HCT116 (cell line): ENCODE data around the gene DOCK1. TPM values are rescaled to one million over a fixed set of nuclear protein-coding genes. Genes with fewer than 3 reads are reported as not detected.

Source experiments
- ATAC-seq: fragments of 200-7000 bp; cut with Tn5 transposase; 2 replicates; pipeline ENCODE4 v1.9.1; 2020; ENCODE audit warnings: mild to moderate bottlenecking, moderate library complexity
- BruUV-seq: library from RNA; stranded (reverse); fragments of 400-500 nt; replicated peaks from 2 replicates; lab custom pipeline; 2021; lab: Mats Ljungman, UMichigan
- CTCF ChIA-PET: fragments of 300-600 bp; sonication (Branson Sonifier 250); formaldehyde crosslinking; loops from one replicate; lab custom pipeline; 2021; ENCODE audit warnings: antibody characterized with exemption; lab: Charles Lee
- POLR2A ChIA-PET: fragments of 300-600, 350-600 bp; sonication (Branson Sonifier 250); formaldehyde crosslinking; loops from one replicate; lab custom pipeline; 2021; ENCODE audit warnings: antibody characterized with exemption; lab: Charles Lee
- RAD21 ChIA-PET, 2 experiments: fragments of 300-600 bp; sonication (Branson Sonifier 250); formaldehyde crosslinking; loops; one replicate each; lab custom pipeline; 2023; ENCODE audit warnings: low total read pairs in 2 of 2; ENCODE audit not compliant: uncharacterized antibody in 2 of 2, unreplicated experiment in 2 of 2, low non-redundant PET in 1 of 2; lab: Charles Lee
- DNase-seq: peaks from one replicate; pipeline ENCODE4 v3.0.0-alpha.2; 2010; ENCODE audit warnings: low read depth, low spot score
- H2AFZ ChIP-seq: fragments of 200-600 bp; shearing (Covaris generic), sonication (generic); 2 replicates; pipeline ENCODE4 v1.6.1; 2017; ENCODE audit warnings: low read depth, mixed run types, mixed read lengths, antibody characterized with exemption, low read length; ENCODE audit not compliant: poor library complexity, severe bottlenecking
- H3K27ac ChIP-seq: 2 replicates; pipeline ENCODE4 v1.5.1; 2012; ENCODE audit warnings: low read depth, low read length
- H3K27me3 ChIP-seq: fragments of 200-600 bp; sonication (generic); 2 replicates; pipeline ENCODE4 v1.6.1; 2016; ENCODE audit warnings: mixed run types, low read length, mixed read lengths; ENCODE audit not compliant: insufficient read depth
- H3K36me3 ChIP-seq, 2 experiments: fragments of 200-500 bp in 1 of 2; fragments of 200-600 bp in 1 of 2; sonication (Bioruptor generic) in 1 of 2; sonication (generic) in 1 of 2; 2 replicates each; pipeline versions ENCODE4 v1.5.1 to v1.6.1; 2014 to 2016; ENCODE audit warnings: low read length in 2 of 2, inconsistent platforms in 1 of 2, mixed read lengths in 1 of 2, mixed run types in 1 of 2; ENCODE audit not compliant: insufficient read depth in 2 of 2, control insufficient read depth in 1 of 2
- H3K4me1 ChIP-seq, 2 experiments: fragments of 200-600 bp in 1 of 2; sonication (generic) in 1 of 2; 2 replicates each; pipeline versions ENCODE4 v1.5.1 to v1.6.1; 2012 to 2017; ENCODE audit warnings: low read length in 2 of 2, inconsistent platforms in 1 of 2, mild to moderate bottlenecking in 1 of 2, mixed read lengths in 1 of 2, mixed run types in 1 of 2, moderate library complexity in 1 of 2; ENCODE audit not compliant: insufficient read depth in 2 of 2, control insufficient read depth in 1 of 2
- H3K4me2 ChIP-seq: fragments of 200-600 bp; sonication (generic); 2 replicates; pipeline ENCODE4 v1.6.1; 2017; ENCODE audit warnings: mixed run types, low read length, mixed read lengths
- H3K4me3 ChIP-seq, 2 experiments: fragments of 200-600 bp in 1 of 2; sonication (generic) in 1 of 2; replicated peaks in 1 of 2; 2 replicates each; pipeline ENCODE4 v1.5.1; 2011 to 2016; ENCODE audit warnings: low read length in 2 of 2, control low read depth in 1 of 2, low read depth in 1 of 2, mild to moderate bottlenecking in 1 of 2, mixed read lengths in 1 of 2, mixed run types in 1 of 2
- H3K79me2 ChIP-seq: fragments of 200-600 bp; sonication (generic); 2 replicates; pipeline ENCODE4 v1.6.1; 2017; ENCODE audit warnings: mild to moderate bottlenecking, mixed run types, low read length, moderate library complexity, mixed read lengths; ENCODE audit not compliant: insufficient read depth
- H3K9ac ChIP-seq: fragments of 200-600 bp; sonication (generic); 2 replicates; pipeline ENCODE4 v1.6.1; 2016; ENCODE audit warnings: low read length, mixed read lengths
- H3K9me2 ChIP-seq: fragments of 200-600 bp; sonication (generic), shearing (Covaris generic); 2 replicates; pipeline ENCODE4 v1.6.1; 2017; ENCODE audit warnings: mixed run types, mild to moderate bottlenecking, moderate library complexity; ENCODE audit not compliant: insufficient read depth
- H3K9me3 ChIP-seq, 2 experiments: fragments of 200-500 bp in 1 of 2; fragments of 200-600 bp in 1 of 2; sonication (Bioruptor generic) in 1 of 2; sonication (generic) in 1 of 2; 2 replicates each; pipeline ENCODE4 v1.6.1; 2014 to 2017; ENCODE audit warnings: low read length in 2 of 2, mixed read lengths in 2 of 2, inconsistent platforms in 1 of 2, low read depth in 1 of 2, mild to moderate bottlenecking in 1 of 2, mixed run types in 1 of 2, moderate library complexity in 1 of 2; ENCODE audit not compliant: control insufficient read depth in 1 of 2, insufficient read depth in 1 of 2
- H4K20me1 ChIP-seq: fragments of 200-600 bp; sonication (generic), shearing (Covaris generic); 2 replicates; pipeline ENCODE4 v1.6.1; 2017; ENCODE audit warnings: mixed run types, mild to moderate bottlenecking, moderate library complexity; ENCODE audit not compliant: insufficient read depth
- ATF3 ChIP-seq: IDR thresholded peaks from 2 replicates; pipeline ENCODE4 v1.6.1; 2012
- CBX3 ChIP-seq: IDR thresholded peaks from 2 replicates; pipeline ENCODE4 v1.6.1; 2012; ENCODE audit warnings: low read depth
- CTCF ChIP-seq, 3 experiments: fragments of 200-600 bp in 1 of 3; sonication (generic) in 1 of 3; IDR thresholded peaks in 2 of 3; conservative IDR thresholded peaks in 1 of 3; 2 replicates each; pipeline ENCODE4 v1.5.1; 2012 to 2017; ENCODE audit warnings: low read depth in 2 of 3, low read length in 2 of 3, antibody characterized with exemption in 1 of 3, borderline replicate concordance in 1 of 3, control low read depth in 1 of 3, mild to moderate bottlenecking in 1 of 3, mixed read lengths in 1 of 3, mixed run types in 1 of 3, moderate library complexity in 1 of 3; ENCODE audit not compliant: insufficient read depth in 1 of 3
- EZH2 ChIP-seq: fragments of 200-600 bp; sonication (generic); IDR thresholded peaks from 2 replicates; pipeline ENCODE4 v1.6.1; 2017; ENCODE audit warnings: antibody characterized with exemption, mixed run types
- EZH2phosphoT487 ChIP-seq: fragments of 200-600 bp; IDR thresholded peaks from 2 replicates; pipeline ENCODE4 v1.6.1; 2018; ENCODE audit warnings: antibody characterized with exemption, borderline replicate concordance
- FOSL1 ChIP-seq: IDR thresholded peaks from 2 replicates; pipeline ENCODE4 v1.6.1; 2012; ENCODE audit warnings: low read depth
- MAX ChIP-seq: IDR thresholded peaks from 2 replicates; pipeline ENCODE4 v1.6.1; 2012
- POLR2AphosphoS5 ChIP-seq: IDR thresholded peaks from 2 replicates; pipeline ENCODE4 v1.6.1; 2011; ENCODE audit warnings: mild to moderate bottlenecking, low read depth, low read length, moderate library complexity
- RAD21 ChIP-seq: IDR thresholded peaks from 2 replicates; pipeline ENCODE4 v1.6.1; 2012; ENCODE audit warnings: low read depth, mild to moderate bottlenecking
- SP1 ChIP-seq: IDR thresholded peaks from 2 replicates; pipeline ENCODE4 v1.6.1; 2012; ENCODE audit warnings: low read depth
- SRF ChIP-seq: IDR thresholded peaks from 2 replicates; pipeline ENCODE4 v1.6.1; 2012; ENCODE audit warnings: low read depth
- ZNF274 ChIP-seq: fragments of 200-500 bp; sonication (Bioruptor generic); IDR thresholded peaks from 2 replicates; pipeline ENCODE4 v1.6.1; 2014; ENCODE audit warnings: mild to moderate bottlenecking, low read depth, low read length, inconsistent platforms
- intact Hi-C: fragments of 100-400 bp; cut with micrococcal nuclease; formaldehyde crosslinking; loops from 2 replicates; pipeline ENCODE4 v1.10.0; 2022
- total RNA-seq: library from RNA; stranded (reverse); gene quantifications from one replicate; pipeline ENCODE4 v1.2.1, GENCODE V29; 2021; ENCODE audit not compliant: unreplicated experiment
- TF ChIP-seq, protein P1 (sequence below): IDR thresholded peaks from 2 replicates; pipeline ENCODE4 v1.6.1; 2012; ENCODE audit warnings: low read depth
- TF ChIP-seq, protein P2 (sequence below): IDR thresholded peaks from 2 replicates; pipeline ENCODE4 v1.6.1; 2011; ENCODE audit warnings: mild to moderate bottlenecking, low read length, moderate library complexity; ENCODE audit not compliant: insufficient replicate concordance; ENCODE audit errors: extremely low read depth

Gene DOCK1
- total RNA-seq, 1 experiment from 2014 or later, result 46.5 TPM

DNA sequence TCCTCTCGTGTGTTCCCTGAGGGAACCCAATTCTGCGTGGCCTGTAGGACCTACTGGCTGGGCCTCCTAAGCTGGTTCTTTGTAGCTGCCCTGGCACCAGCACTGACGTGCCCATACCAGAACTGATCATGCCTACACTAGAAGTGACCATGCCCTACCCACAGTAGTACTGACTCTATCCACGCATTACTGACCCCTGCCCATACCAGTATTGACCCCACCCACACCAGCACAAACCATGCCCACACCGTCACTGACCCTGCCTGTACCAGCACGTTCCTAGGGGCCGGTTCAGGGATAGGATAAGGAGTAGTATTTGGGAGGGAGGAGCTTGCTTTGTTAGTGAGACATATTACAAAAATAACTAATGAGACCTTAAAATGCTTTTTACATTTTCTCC is 88.0 kb downstream of the DOCK1 start:
- no peak for DNase-seq
- H4K20me1 ChIP-seq, result no peaks in the 10 kb centered on the region
- ChIA-PET POLR2A (no interaction called here), RAD21 (no interaction called here), CTCF (no interaction called here)
- H3K27me3 ChIP-seq, result no peaks in the 10 kb centered on the region
- intact Hi-C loops, result no loop called here
- no peak overlapping the region for H3K4me2 ChIP-seq
- H3K36me3 ChIP-seq, result peaks cover 2 to 22% of the 10 kb centered on the region in 2 experiments; a peak in 2 of 4 replicates
- ATAC-seq, result no peak
- H3K9me3 ChIP-seq, result no peaks in the 10 kb centered on the region
- BruUV-seq, result no TSS peak
- no peak overlapping the region for H3K27ac ChIP-seq
- H3K79me2 ChIP-seq, result no peaks in the 10 kb centered on the region
- TF ChIP-seq SRF, result no peak
- TF ChIP-seq POLR2AphosphoS5, result no peak
- TF ChIP-seq, protein P1, sequence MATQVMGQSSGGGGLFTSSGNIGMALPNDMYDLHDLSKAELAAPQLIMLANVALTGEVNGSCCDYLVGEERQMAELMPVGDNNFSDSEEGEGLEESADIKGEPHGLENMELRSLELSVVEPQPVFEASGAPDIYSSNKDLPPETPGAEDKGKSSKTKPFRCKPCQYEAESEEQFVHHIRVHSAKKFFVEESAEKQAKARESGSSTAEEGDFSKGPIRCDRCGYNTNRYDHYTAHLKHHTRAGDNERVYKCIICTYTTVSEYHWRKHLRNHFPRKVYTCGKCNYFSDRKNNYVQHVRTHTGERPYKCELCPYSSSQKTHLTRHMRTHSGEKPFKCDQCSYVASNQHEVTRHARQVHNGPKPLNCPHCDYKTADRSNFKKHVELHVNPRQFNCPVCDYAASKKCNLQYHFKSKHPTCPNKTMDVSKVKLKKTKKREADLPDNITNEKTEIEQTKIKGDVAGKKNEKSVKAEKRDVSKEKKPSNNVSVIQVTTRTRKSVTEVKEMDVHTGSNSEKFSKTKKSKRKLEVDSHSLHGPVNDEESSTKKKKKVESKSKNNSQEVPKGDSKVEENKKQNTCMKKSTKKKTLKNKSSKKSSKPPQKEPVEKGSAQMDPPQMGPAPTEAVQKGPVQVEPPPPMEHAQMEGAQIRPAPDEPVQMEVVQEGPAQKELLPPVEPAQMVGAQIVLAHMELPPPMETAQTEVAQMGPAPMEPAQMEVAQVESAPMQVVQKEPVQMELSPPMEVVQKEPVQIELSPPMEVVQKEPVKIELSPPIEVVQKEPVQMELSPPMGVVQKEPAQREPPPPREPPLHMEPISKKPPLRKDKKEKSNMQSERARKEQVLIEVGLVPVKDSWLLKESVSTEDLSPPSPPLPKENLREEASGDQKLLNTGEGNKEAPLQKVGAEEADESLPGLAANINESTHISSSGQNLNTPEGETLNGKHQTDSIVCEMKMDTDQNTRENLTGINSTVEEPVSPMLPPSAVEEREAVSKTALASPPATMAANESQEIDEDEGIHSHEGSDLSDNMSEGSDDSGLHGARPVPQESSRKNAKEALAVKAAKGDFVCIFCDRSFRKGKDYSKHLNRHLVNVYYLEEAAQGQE, result no peak
- TF ChIP-seq ZNF274, result no peak
- TF ChIP-seq, protein P2, sequence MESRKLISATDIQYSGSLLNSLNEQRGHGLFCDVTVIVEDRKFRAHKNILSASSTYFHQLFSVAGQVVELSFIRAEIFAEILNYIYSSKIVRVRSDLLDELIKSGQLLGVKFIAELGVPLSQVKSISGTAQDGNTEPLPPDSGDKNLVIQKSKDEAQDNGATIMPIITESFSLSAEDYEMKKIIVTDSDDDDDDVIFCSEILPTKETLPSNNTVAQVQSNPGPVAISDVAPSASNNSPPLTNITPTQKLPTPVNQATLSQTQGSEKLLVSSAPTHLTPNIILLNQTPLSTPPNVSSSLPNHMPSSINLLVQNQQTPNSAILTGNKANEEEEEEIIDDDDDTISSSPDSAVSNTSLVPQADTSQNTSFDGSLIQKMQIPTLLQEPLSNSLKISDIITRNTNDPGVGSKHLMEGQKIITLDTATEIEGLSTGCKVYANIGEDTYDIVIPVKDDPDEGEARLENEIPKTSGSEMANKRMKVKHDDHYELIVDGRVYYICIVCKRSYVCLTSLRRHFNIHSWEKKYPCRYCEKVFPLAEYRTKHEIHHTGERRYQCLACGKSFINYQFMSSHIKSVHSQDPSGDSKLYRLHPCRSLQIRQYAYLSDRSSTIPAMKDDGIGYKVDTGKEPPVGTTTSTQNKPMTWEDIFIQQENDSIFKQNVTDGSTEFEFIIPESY, result no peak
- TF ChIP-seq EZH2phosphoT487, result no peak
- no peak for TF ChIP-seq FOSL1
- TF ChIP-seq CBX3, result no peak
- no peak for TF ChIP-seq EZH2
- TF ChIP-seq ATF3, result no peak
- TF ChIP-seq SP1, result no peak
- no peak for TF ChIP-seq CTCF (IDR thresholded peaks at IDR 0.05 in 2 of 3, conservative IDR thresholded peaks at IDR 0.05 in 1 of 3; ENCODE audit: borderline replicate concordance in 1 of 3, insufficient read depth in 1 of 3, low read depth in 2 of 3, low read length in 2 of 3)
- no peak for TF ChIP-seq MAX
- no peak for TF ChIP-seq RAD21
- H2AFZ ChIP-seq, result no peak overlapping the region
- H3K9ac ChIP-seq, result no peak overlapping the region
- H3K4me3 ChIP-seq, result no peak overlapping the region
- H3K9me2 ChIP-seq, result no peaks in the 10 kb centered on the region
- no peaks in the 10 kb centered on the region for H3K4me1 ChIP-seq
